Measurements from ENCODE around the gene CXorf49B. TPM values are rescaled to one million over a fixed set of nuclear protein-coding genes. Genes with fewer than 3 reads are reported as not detected.

CXorf49B gene
- total RNA-seq, 1 donor from 2014 or later, result not detected

DNA sequence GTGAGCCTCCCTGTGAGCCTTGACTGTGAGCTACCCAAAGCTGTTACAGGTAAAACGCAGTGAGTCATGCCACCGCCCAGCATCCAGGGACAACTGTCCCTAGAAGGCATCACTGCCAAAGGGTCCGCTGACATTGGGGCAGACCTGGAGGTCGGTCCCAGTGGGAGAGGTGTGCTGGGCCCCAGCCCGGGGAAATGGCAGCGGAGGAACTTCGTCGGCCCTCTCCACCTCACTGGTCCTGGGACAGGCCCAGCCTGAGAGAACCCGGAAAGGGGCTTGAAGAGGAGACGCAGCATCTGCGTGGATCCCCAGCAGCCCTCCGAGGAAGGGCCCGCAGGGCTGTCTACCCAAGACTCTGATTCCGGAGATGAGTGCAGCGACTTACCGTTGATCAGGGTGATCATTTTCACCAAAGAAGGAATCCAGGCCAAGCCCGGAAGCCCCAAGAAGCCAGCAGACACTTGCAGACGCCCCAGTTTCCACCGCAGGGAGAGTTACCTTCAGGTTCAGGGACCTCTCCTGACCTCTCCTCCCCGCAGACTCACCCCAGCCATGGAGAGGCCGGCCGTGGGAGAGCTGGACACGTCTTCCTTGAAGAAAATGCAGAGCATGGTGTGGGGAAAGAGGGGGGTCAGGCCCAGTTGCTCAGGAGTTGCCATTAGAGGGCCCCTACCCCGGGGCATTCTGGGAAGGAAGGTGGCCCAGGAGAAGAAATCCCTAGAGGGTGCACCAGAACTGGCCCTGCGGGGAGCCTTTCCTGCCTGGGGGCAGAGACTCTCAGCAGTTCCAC, 51.2 kb downstream of the CXorf49B start:
- no peak for ATAC-seq
- intact Hi-C loops (cut with DNase I), result no loop called here
- DNase-seq (ENCODE audit: missing footprints), result peak; percentile 55

DNA sequence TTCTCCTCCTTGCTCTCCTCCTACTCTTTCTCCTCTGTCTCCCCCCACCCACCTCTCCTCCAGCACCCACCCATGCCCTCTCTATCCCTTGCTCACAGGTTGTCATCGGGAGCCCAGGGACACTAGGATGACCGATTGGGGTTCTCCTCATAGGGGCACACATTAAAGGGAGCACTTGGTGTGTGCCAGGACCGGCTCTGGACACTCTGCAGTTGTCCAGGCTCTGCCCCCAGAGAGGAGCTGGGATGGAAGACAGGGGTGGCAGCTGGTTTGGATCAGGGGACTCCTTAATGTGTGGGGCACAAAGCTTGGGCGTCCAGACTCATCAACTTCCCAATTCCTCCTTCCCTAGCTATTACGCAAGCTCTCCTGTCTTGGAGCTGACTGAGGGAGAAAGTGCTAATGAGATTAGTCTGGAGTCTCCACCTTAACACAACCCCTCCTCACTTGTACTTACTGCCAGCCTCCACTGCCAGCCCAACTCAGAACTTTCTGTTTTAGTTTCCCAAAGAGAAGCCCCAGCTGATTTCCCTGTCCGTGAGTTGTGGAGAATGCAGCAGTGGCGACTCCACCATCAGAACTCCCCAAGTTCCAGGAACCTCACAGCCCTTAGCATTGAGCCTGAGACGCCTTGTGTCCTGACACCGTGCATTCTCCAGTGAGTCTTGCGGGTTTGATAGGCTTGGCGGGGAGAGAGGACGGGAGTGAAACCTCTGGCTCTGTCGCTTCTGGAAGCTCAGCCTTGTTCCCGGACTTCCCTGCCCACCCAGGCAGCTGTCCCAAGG, 52.2 kb downstream of the CXorf49B start:
- no peak for ATAC-seq
- DNase-seq (ENCODE audit: missing footprints), result no peak
- intact Hi-C loops (cut with DNase I), result no loop called here

DNA sequence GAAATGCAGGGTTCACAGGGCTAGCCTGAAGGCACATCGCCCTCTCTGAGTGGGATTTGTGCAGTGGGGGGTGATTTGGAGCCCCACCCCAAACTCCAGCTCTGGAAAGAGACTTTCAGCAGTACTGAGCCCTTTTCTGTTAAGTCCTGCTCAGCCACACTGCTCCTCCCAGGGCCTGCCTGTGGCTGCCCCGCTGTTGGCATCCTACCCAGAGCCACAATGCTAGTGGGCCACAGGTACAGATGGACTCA, 52.7 kb downstream of the CXorf49B start:
- no peak for DNase-seq (ENCODE audit: missing footprints)
- intact Hi-C loops (cut with DNase I), result no loop called here
- ATAC-seq, result no peak

Other genes starting within 250 kb of the CXorf49B start
- gene OGT, start 230.2 kb upstream of the CXorf49B start, total RNA-seq, result 78.6 TPM
- 1.7 TPM for gene GCNA, start 184.9 kb upstream of the CXorf49B start, total RNA-seq
- 0.32 TPM for gene CXCR3, start 144.8 kb upstream of the CXorf49B start, total RNA-seq
- gene CXorf49, start 45.1 kb upstream of the CXorf49B start, total RNA-seq, result not detected
- 5.7 TPM for gene NHSL2, start 147.5 kb downstream of the CXorf49B start, total RNA-seq